ENCODE measurements around the gene TMSB4Y.

The TMSB4Y gene

DNA sequence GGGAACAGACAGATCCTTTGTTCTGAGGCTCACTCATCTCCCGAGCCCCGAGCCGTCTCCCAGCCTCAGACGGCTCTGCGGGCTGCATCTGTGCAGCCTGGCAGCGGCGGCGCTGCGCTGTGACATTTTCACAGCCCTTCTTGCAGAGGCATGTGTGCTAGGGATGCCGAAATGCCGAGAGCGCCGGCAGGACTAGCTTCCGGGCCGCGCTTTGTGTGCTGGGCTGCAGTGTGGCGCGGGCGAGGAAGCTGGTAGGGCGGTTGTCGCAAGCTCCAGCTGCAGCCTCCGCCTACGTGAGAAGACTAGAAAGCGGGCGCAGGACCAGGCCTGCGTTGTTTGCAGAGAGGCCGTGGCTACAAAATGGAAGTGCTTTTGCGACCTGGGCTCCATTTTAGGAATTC lies at the start of gene TMSB4Y:
TMSB4Y (plus strand) TSS at position 332 of the 401 bp plus-strand sequence.
- peak; percentile 3 for DNase-seq (ENCODE audit: low read depth)

DNA sequence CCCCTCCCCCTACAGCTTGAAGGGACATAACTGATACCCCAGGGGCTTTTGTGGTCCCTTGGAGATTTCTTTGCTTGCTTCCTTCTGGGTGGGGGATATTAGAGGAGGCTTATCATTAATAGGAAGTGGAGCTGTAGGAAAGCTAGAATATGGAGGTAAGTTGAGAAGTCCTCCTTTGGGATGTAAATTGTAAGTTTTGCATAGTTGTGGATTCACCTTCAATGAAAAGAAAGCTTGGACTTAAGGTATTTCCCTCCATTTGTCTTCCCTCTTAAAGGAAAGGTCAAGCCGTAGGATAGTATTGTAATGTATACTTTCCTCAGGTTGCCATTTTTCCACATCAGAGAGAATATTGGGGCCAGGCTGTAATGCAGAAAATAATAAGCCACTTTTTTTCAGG lies 39.5 kb upstream of the TMSB4Y start:
- DNase-seq (ENCODE audit: low read depth), result no peak

DNA sequence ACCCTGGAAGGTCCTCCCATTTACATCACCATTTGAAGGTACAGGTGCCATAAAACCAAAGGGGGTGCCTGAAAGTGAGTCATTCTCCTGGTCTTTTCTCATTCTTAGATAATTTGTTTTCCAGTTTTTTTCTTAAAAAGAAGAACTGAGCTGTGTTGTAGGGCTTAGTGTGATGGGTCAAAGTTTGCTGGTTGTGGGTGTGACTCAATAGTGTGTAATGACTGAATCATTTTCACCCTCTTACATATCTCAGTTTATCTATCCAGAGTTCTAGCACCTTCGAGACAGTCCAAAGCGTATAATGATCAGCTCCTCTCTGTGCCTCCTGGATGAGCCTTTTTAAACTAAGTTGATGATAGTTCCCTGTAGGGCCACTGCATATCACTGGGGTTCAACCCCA lies 32.6 kb upstream of the TMSB4Y start:
- no peak for DNase-seq (ENCODE audit: low read depth)

DNA sequence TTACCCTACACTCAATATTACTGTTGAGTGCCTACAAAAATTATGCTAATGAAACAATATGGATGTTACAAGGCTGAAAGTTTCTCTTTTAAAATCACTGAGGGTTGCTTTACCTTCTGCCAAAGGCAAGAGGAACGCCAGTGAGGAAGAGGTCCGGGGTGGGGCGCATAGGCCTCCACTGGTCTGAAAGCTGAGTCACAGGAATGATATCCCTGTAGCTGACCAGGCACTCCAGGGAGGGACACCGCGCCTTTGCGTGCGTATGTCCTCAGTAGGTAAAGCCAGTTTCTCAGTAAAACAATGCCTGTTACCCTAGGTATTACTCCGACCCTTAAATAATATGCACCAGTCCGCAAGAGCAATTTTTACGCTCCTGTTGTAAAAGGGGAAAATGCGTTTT lies 1.4 kb upstream of the TMSB4Y start:
- no peak for DNase-seq (ENCODE audit: low read depth)

DNA sequence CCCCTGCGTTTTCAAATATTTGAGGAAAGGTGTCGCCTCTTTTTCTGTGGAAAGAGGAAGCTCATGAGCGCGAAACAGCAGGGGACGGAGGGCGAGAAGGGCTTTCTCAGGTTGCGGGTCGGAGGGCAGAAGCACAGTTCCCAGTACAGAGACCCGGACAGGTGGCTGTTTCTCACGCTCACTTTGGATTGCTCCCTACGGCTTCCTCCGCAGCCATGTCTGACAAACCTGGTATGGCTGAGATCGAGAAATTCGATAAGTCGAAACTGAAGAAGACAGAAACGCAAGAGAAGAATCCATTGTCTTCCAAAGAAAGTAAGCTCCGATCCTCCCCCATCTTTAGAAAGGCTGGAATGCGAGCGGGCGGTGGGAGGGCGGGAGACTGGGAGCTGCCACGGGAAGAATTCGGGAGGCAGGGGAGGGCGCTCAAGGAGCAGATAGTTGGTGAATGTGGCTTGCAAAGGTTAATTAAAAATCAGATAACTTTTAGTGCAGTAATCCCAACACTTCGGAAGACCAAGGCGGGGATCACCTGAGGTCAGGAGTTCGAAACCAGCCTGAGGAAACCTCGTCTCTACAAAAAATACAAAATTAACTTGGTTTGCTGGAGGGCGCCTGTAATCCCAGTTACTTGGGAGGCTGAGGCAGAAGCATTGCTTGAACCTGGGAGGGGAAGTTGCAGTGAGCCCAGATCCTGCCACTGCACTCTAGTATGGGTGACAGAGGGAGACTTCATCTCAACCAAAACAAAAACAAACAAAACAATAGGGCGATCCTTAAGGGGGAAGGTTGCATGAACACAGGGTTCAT lies 627 bp downstream of the TMSB4Y start:
- no peak for DNase-seq (ENCODE audit: low read depth)

DNA sequence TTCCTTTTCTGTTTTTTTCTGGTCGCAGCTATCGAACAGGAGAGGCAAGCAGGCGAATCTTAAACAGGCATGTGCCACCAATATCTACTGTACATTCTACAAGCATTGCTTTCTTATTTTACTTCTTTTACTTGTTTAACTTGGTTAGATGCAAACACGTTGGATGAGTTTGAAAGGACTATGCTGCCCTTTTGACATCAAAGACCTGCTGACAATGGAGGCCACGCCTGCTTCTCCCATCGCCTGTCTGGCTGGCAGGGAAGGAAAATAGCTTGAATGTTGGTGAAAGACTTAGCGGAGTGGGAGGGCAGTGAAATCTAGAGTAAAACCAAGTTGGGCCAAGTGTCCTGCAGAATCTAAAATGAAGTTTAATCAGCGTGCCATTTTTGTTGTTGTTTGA lies 1.5 kb downstream of the TMSB4Y start:
- no peak for DNase-seq (ENCODE audit: low read depth)

DNA sequence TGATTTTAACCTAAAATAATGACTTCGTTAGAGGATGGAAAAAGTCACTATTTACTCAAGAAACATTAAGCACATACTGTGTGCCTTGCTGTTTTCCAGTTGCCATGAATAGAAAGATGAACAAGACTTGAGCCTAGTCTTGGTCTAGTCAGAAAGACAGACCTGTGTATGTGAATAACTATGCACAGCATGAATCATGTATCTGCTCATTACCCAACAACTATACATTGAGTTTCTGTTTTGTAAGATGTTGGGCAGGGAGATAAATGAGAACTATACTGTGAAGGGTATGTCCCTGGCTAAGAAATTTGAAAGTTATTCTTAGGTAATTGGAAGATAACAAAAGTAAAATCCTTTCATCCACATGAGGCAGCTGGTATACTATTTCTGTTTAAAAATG lies 4.3 kb downstream of the TMSB4Y start:
- no peak for DNase-seq (ENCODE audit: low read depth)

DNA sequence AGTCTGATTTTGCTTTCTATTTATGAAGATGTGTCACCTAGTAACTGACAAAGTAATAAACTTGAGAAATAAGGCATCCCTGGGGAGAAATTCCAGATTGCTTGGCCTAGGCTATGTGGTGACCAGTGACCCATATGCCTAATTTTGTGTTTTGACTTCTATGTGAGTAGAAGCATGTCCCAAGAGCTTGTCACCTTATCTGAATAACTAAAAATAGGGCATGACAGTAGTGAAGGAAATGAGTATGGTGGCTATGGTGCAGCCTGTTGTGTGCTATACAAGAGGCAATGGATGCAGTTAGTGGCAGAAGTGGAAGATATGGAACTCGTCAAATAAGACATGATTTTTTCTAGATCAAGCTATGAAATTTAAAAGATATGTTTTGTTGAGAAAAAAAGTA lies 15.3 kb downstream of the TMSB4Y start:
- no peak for DNase-seq (ENCODE audit: low read depth)

DNA sequence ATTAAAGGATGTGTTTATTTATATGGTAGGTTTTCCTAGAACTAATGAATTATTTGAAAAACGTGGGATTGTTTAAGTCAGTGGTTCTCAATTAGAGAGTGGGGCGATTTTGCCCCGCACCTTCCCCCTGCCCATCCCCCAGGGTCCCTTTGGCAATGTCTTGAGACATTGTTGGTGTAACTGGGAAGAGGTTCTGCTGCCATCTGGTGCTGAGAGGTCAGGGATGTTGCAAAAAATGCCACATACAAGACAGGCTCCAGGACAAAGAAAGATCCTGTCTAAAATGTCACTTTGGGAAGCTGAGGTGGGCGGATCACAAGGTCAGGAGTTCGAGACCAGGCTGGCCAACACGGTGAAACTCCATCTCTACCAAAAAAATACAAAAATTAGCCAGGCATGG lies 25.8 kb downstream of the TMSB4Y start:
- DNase-seq (ENCODE audit: low read depth), result no peak

DNA sequence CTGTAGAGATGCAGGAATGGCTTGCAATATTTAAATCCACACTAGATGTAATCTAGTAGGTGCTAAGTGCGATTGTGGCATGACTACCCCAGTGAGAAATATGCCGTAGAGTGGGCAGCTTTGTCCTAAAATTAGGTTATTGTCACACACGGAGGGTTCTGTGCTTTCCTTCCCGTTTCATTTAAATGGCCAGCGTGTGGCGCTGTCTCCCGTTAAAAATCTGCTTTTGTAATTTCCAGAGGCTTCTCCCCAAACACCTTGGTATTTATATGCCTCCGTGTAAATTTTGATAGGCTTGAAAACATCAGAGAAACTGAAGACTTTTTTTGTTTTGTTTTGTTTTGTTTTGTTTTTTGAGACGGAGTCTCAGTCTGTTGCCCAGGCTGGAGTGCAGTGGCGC lies 34.9 kb downstream of the TMSB4Y start:
- no peak for DNase-seq (ENCODE audit: low read depth)

DNA sequence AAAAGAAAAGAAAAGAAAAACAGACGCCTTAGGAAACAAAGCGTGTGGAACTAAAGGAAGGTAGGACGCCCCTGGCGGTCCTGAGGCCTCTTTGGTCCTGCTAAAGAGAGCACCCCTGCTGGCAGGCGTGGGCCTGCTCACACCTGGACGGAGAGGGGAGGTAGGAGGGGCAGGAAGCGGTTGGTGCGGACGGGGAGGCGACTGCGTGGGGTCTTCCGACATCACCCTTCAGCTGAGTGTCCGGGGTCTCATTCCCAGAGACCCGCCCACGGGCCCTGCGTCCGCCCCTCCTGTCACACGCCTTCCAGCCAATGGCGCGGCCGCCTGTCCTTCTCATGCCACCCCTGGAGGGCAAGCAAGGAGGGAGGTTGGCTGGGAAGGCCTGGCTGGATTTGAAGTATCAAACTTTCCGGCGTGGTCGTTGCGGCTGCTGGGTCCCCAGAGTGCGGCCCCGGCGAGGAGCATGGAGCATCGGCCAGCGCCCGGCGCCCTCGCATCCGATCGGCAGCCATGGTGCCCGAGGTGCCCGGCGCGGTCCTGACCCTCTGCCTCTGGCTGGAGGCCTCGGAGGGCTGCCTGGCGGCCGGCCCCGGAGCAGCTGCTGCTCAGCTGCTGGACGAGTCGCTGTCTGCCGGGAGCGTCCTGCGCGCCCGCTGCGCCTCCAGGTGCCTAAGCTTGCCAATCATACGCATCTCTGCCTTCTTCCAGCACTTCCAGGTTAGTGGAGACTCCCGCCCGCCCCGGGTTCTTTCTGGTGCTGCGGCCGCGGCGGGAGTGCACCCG lies 47.8 kb downstream of the TMSB4Y start:
- no peak for DNase-seq (ENCODE audit: low read depth)

DNA sequence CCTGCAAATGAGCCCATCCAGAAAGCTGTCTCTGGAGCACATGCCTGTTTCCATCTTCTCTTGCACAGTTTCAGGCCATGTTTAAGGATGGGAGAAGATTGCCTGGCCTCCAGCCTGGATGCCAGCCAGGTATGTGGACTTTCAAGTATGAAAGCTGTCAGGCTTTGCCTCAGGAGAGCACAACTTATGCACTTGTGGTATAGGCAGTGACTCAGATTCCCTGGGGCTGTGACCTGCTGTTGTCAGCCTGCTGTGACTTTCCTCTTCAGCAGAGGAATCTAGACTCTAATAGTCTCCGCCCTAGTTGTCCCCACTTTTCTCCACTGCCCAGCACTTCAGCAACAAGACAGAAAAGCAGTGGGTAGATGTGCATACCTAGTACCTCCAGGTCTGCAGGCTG lies 51.0 kb downstream of the TMSB4Y start:
- no peak for DNase-seq (ENCODE audit: low read depth)

Data from ELR (cell line).